Right lobe of liver (tissue), 4 donors: ENCODE results near the gene KRT38.

Source experiments
- CTCF ChIP-seq, 4 donors: fragments of 200-600 bp in 3 of 4; fragments of 450-650 bp in 1 of 4; IDR thresholded peaks; one replicate each; pipeline versions ENCODE4 v1.5.1 to v1.8.0; 2016 to 2022; ENCODE audit warnings: antibody characterized with exemption in 4 of 4, mild to moderate bottlenecking in 2 of 4
- POLR2A ChIP-seq: fragments of 450-650 bp; IDR thresholded peaks from one replicate; pipeline ENCODE4 v1.6.1; 2017; ENCODE audit warnings: antibody characterized with exemption, mild to moderate bottlenecking
- donor health status: DM: no; HTN: no; CAD: no.
- donor health status: DM: no; HTN: no; CAD: no.
- donor health status: DM: no; HTN: yes; CAD: no.

GRCh38 chr17:41418116-41418860, 22.5 kb downstream of the KRT38 start:
- TF ChIP-seq CTCF (IDR thresholded peaks at IDR 0.05): no peak
- TF ChIP-seq POLR2A: no peak
